Measurements from ENCODE around the gene LEMD2.

The LEMD2 gene

GRCh38 chr6:33732817-33733708 is 55.9 kb downstream of the LEMD2 start:
- no peak for TF ChIP-seq CTCF (IDR thresholded peaks at IDR 0.05; ENCODE audit: low read depth, low read length)
- no peak for DNase-seq (ENCODE audit: extremely low read depth, low read depth)

GRCh38 chr6:33732385-33732784 is 56.5 kb downstream of the LEMD2 start:
- TF ChIP-seq CTCF (IDR thresholded peaks at IDR 0.05; ENCODE audit: low read depth, low read length) = no peak
- DNase-seq (ENCODE audit: extremely low read depth, low read depth) = no peak

- DNase-seq (ENCODE audit: extremely low read depth, low read depth) = no peak
- no peak for TF ChIP-seq CTCF (IDR thresholded peaks at IDR 0.05; ENCODE audit: low read depth, low read length)
These were observed 57.1 kb downstream of the LEMD2 start for GRCh38 chr6:33731751-33732282.

GRCh38 chr6:33731035-33731434 is 57.9 kb downstream of the LEMD2 start:
- no peak for DNase-seq (ENCODE audit: extremely low read depth, low read depth)
- no peak for TF ChIP-seq CTCF (IDR thresholded peaks at IDR 0.05; ENCODE audit: low read depth, low read length)

- no peak for TF ChIP-seq CTCF (IDR thresholded peaks at IDR 0.05; ENCODE audit: low read depth, low read length)
- DNase-seq (ENCODE audit: extremely low read depth, low read depth) = no peak
These were observed 58.3 kb downstream of the LEMD2 start for GRCh38 chr6:33730611-33731010.

- no peak for TF ChIP-seq CTCF (IDR thresholded peaks at IDR 0.05; ENCODE audit: low read depth, low read length)
- DNase-seq (ENCODE audit: extremely low read depth, low read depth) = no peak
These were observed 59.9 kb downstream of the LEMD2 start for GRCh38 chr6:33729059-33729458.

GRCh38 chr6:33728438-33728837 is 60.5 kb downstream of the LEMD2 start:
- no peak for DNase-seq (ENCODE audit: extremely low read depth, low read depth)
- TF ChIP-seq CTCF (IDR thresholded peaks at IDR 0.05; ENCODE audit: low read depth, low read length) = no peak

Measured in AG09319 (cell line).